Ovary (tissue), 3 donors: ENCODE results near the gene SMC1B.

Experiments
- EP300 ChIP-seq: sonication (generic); formaldehyde crosslinking; IDR thresholded peaks from one replicate; pipeline ENCODE4 v1.6.1; 2017; ENCODE audit warnings: antibody characterized with exemption
- POLR2A ChIP-seq: fragments of 450-650 bp; IDR thresholded peaks from one replicate; pipeline ENCODE4 v1.6.1; 2017; ENCODE audit warnings: antibody characterized with exemption, mild to moderate bottlenecking, moderate library complexity
- TF ChIP-seq, protein P1 (sequence below), 3 donors: fragments of 450-650 bp in 2 of 3; fragments of 200-600 bp in 1 of 3; IDR thresholded peaks; one replicate each; pipeline versions ENCODE4 v1.5.1 to v1.8.0; 2016 to 2022; ENCODE audit warnings: antibody characterized with exemption in 3 of 3, mild to moderate bottlenecking in 1 of 3
- donor health status: DM: no; HTN: no; CAD: no.

DNA sequence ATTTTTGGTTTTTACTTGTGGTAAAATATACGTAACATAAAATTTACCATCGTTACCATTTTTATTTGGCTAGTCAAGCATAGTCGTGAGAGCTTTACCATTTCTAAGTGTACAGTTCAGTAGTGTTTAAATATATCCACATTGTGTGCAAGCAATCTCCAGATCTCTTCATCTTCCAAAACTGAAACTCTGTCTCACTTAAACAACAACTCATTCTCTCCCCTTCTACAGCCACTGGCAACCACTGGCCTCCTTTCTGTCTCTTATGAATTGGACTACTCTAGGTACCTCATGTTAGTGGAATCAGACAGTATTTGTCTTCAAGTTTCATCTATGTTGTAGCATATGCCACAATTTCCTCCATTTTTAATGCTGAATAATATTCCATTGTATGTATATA, 37.4 kb downstream of the SMC1B start:
- TF ChIP-seq EP300 (no peak), POLR2A (no peak)
- TF ChIP-seq, protein P1, sequence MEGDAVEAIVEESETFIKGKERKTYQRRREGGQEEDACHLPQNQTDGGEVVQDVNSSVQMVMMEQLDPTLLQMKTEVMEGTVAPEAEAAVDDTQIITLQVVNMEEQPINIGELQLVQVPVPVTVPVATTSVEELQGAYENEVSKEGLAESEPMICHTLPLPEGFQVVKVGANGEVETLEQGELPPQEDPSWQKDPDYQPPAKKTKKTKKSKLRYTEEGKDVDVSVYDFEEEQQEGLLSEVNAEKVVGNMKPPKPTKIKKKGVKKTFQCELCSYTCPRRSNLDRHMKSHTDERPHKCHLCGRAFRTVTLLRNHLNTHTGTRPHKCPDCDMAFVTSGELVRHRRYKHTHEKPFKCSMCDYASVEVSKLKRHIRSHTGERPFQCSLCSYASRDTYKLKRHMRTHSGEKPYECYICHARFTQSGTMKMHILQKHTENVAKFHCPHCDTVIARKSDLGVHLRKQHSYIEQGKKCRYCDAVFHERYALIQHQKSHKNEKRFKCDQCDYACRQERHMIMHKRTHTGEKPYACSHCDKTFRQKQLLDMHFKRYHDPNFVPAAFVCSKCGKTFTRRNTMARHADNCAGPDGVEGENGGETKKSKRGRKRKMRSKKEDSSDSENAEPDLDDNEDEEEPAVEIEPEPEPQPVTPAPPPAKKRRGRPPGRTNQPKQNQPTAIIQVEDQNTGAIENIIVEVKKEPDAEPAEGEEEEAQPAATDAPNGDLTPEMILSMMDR (IDR thresholded peaks at IDR 0.05): no peak
